HL-60 (cell line): ENCODE results near the gene FAM149A.

Source experiments
- SPI1 ChIP-seq: IDR thresholded peaks from 2 replicates; pipeline ENCODE4 v1.6.1; 2012; ENCODE audit warnings: low read depth, mild to moderate bottlenecking, borderline replicate concordance
- TF ChIP-seq, protein P1 (sequence below): IDR thresholded peaks from one replicate; pipeline ENCODE4 v1.5.1; 2011; ENCODE audit warnings: low read length, control low read depth, inconsistent platforms; ENCODE audit not compliant: insufficient read depth

DNA sequence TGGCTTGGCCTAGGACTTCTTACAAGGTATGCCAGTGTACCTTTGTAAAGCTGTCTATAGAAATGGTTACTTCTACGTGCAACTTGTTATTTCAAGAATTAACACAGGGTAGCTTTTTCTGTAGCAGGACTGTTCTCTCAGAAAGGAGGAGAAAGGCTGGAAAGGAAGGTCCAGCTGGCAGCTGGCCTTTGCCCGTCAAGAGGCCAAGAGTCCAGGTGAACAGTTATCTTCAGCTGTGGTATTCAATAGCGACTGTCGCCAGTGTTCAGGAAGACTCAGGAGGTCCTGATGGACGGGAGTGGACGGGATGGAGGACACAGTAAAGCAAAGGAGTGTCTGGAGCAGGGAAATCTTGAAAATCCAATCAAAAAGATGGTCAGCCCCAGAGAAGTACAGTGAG is 91.6 kb downstream of the FAM149A start:
- TF ChIP-seq, protein P1, sequence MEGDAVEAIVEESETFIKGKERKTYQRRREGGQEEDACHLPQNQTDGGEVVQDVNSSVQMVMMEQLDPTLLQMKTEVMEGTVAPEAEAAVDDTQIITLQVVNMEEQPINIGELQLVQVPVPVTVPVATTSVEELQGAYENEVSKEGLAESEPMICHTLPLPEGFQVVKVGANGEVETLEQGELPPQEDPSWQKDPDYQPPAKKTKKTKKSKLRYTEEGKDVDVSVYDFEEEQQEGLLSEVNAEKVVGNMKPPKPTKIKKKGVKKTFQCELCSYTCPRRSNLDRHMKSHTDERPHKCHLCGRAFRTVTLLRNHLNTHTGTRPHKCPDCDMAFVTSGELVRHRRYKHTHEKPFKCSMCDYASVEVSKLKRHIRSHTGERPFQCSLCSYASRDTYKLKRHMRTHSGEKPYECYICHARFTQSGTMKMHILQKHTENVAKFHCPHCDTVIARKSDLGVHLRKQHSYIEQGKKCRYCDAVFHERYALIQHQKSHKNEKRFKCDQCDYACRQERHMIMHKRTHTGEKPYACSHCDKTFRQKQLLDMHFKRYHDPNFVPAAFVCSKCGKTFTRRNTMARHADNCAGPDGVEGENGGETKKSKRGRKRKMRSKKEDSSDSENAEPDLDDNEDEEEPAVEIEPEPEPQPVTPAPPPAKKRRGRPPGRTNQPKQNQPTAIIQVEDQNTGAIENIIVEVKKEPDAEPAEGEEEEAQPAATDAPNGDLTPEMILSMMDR: no peak
- TF ChIP-seq SPI1: no peak
